ENCODE data around the gene RBMS3.

The RBMS3 gene

DNA sequence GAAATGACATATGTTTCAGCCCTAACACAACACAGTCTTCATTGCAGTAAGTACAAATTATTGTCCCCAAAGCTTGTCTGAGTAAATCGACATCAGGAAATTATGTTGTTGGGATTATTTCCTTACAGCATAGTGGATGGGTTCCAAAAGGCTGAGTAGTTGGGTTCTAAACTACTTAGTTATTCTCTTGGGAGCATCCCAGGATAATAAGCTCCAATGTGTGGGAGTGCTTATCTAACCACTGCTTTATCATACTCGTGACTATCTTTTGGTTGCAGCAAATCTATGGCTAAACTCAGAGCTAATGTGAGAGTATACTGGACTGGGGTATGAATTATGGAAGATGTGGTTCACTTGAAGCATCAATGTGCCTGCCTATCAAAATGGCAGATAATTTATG is 128.5 kb downstream of the RBMS3 start:
- Histone ChIP-seq H3K4me1 (ENCODE audit: control insufficient read depth, insufficient read depth, low read length) (no peaks in the 10 kb centered on the region), H3K36me3 (ENCODE audit: control insufficient read depth, insufficient read depth, low read length) (no peaks in the 10 kb centered on the region), H3K27me3 (ENCODE audit: control insufficient read depth, insufficient read depth, low read length) (no peaks in the 10 kb centered on the region), H3K9me3 (ENCODE audit: control insufficient read depth, low read length) (no peaks in the 10 kb centered on the region), H3K4me3 (ENCODE audit: low read length) (no peak overlapping the region), H3K9ac (ENCODE audit: low read length) (no peak overlapping the region)

GRCh38 chr3:29410220-29410619 is 129.3 kb downstream of the RBMS3 start:
- no peaks in the 10 kb centered on the region for H3K27me3 ChIP-seq (ENCODE audit: control insufficient read depth, insufficient read depth, low read length)
- H3K4me1 ChIP-seq (ENCODE audit: control insufficient read depth, insufficient read depth, low read length), result no peaks in the 10 kb centered on the region
- no peak overlapping the region for H3K4me3 ChIP-seq (ENCODE audit: low read length)
- H3K9ac ChIP-seq (ENCODE audit: low read length), result no peak overlapping the region
- H3K36me3 ChIP-seq (ENCODE audit: control insufficient read depth, insufficient read depth, low read length), result no peaks in the 10 kb centered on the region
- H3K9me3 ChIP-seq (ENCODE audit: control insufficient read depth, low read length), result no peaks in the 10 kb centered on the region

- no peaks in the 10 kb centered on the region for H3K4me1 ChIP-seq (ENCODE audit: control insufficient read depth, insufficient read depth, low read length)
- no peaks in the 10 kb centered on the region for H3K9me3 ChIP-seq (ENCODE audit: control insufficient read depth, low read length)
- no peak overlapping the region for H3K9ac ChIP-seq (ENCODE audit: low read length)
Observed at GRCh38 chr3:29410660-29411405, 130.0 kb downstream of the RBMS3 start.

DNA sequence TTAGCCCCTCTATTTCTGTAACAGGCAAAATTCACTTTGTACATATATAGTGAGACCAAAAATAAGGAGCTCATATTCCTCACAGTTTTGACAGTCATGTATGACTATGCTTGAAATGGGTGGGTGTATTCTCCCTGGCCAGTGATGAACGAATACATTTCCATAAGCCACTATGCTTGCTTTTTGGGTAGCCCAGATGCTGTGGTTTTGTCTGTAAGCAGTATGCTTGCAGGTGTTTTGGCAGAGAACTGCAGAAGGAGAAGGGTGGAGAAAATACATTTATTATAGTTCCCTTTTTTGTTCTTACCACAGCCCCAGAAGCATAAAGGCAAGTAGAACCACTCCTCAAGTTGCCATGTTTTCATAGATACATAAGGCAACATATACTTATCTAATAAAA is 131.2 kb downstream of the RBMS3 start:
- Histone ChIP-seq H3K9me3 (ENCODE audit: control insufficient read depth, low read length) (no peaks in the 10 kb centered on the region), H3K4me1 (ENCODE audit: control insufficient read depth, insufficient read depth, low read length) (no peaks in the 10 kb centered on the region), H3K27me3 (ENCODE audit: control insufficient read depth, insufficient read depth, low read length) (no peaks in the 10 kb centered on the region), H3K4me3 (ENCODE audit: low read length) (no peak overlapping the region), H3K36me3 (ENCODE audit: control insufficient read depth, insufficient read depth, low read length) (no peaks in the 10 kb centered on the region), H3K9ac (ENCODE audit: low read length) (no peak overlapping the region)

More at GRCh38 chr3:29410660-29411405, 130.0 kb downstream of the RBMS3 start:
- Histone ChIP-seq H3K36me3 (ENCODE audit: control insufficient read depth, insufficient read depth, low read length) (no peaks in the 10 kb centered on the region), H3K4me3 (ENCODE audit: low read length) (no peak overlapping the region), H3K27me3 (ENCODE audit: control insufficient read depth, insufficient read depth, low read length) (no peaks in the 10 kb centered on the region)

DNA sequence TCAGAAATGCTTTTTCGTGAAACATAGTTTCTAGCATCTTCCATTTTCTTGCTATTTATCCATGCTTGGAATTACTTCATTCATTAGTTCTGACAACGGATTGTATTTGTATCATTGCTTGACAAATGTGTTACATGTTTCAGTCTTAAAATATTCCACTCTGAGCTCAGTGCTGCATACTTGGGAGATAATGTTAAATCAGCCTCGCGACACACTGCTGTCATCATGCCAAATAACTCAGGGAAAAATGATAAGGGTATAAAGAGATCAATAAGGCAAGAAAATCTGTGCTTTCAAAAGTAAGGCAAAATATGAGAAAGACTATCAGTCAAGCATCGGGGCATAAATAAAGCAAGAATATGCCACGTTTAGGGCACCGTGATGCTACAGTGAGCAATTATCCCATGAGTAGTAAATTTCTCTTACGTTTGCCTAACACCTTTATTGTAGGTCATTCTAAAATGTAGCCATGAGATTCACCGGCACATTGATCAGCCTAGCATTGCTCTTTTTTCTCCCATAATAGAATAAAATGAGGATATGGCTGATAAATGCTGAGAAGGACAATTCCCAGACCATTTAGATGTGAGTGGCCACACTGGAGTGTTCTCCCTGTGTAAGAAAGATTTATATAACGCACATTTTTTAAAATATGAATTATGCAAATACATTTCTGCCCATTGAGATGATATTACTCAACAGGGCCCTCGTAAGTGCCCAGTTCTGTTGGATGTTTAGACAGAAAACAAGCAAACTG is 133.8 kb downstream of the RBMS3 start:
- Histone ChIP-seq H3K9ac (ENCODE audit: low read length) (no peak overlapping the region), H3K27me3 (ENCODE audit: control insufficient read depth, insufficient read depth, low read length) (no peaks in the 10 kb centered on the region), H3K36me3 (ENCODE audit: control insufficient read depth, insufficient read depth, low read length) (no peaks in the 10 kb centered on the region), H3K9me3 (ENCODE audit: control insufficient read depth, low read length) (no peaks in the 10 kb centered on the region), H3K4me3 (ENCODE audit: low read length) (no peak overlapping the region), H3K4me1 (ENCODE audit: control insufficient read depth, insufficient read depth, low read length) (no peaks in the 10 kb centered on the region)

GRCh38 chr3:29415482-29416223 is 134.8 kb downstream of the RBMS3 start:
- no peaks in the 10 kb centered on the region for H3K4me1 ChIP-seq (ENCODE audit: control insufficient read depth, insufficient read depth, low read length)
- H3K4me3 ChIP-seq (ENCODE audit: low read length), result no peak overlapping the region
- no peaks in the 10 kb centered on the region for H3K27me3 ChIP-seq (ENCODE audit: control insufficient read depth, insufficient read depth, low read length)
- no peaks in the 10 kb centered on the region for H3K9me3 ChIP-seq (ENCODE audit: control insufficient read depth, low read length)
- H3K9ac ChIP-seq (ENCODE audit: low read length), result no peak overlapping the region
- H3K36me3 ChIP-seq (ENCODE audit: control insufficient read depth, insufficient read depth, low read length), result no peaks in the 10 kb centered on the region

- Histone ChIP-seq H3K4me3 (ENCODE audit: low read length) (no peak overlapping the region), H3K36me3 (ENCODE audit: control insufficient read depth, insufficient read depth, low read length) (no peaks in the 10 kb centered on the region), H3K4me1 (ENCODE audit: control insufficient read depth, insufficient read depth, low read length) (no peaks in the 10 kb centered on the region), H3K27me3 (ENCODE audit: control insufficient read depth, insufficient read depth, low read length) (no peaks in the 10 kb centered on the region), H3K9me3 (ENCODE audit: control insufficient read depth, low read length) (no peaks in the 10 kb centered on the region), H3K9ac (ENCODE audit: low read length) (no peak overlapping the region)
Observed at GRCh38 chr3:29416514-29416913, 135.6 kb downstream of the RBMS3 start.

GRCh38 chr3:29420106-29420505 is 139.2 kb downstream of the RBMS3 start:
- no peaks in the 10 kb centered on the region for H3K4me1 ChIP-seq (ENCODE audit: control insufficient read depth, insufficient read depth, low read length)
- no peak overlapping the region for H3K9ac ChIP-seq (ENCODE audit: low read length)
- H3K4me3 ChIP-seq (ENCODE audit: low read length), result no peak overlapping the region
- H3K36me3 ChIP-seq (ENCODE audit: control insufficient read depth, insufficient read depth, low read length), result no peaks in the 10 kb centered on the region
- H3K27me3 ChIP-seq (ENCODE audit: control insufficient read depth, insufficient read depth, low read length), result no peaks in the 10 kb centered on the region
- no peaks in the 10 kb centered on the region for H3K9me3 ChIP-seq (ENCODE audit: control insufficient read depth, low read length)

DNA sequence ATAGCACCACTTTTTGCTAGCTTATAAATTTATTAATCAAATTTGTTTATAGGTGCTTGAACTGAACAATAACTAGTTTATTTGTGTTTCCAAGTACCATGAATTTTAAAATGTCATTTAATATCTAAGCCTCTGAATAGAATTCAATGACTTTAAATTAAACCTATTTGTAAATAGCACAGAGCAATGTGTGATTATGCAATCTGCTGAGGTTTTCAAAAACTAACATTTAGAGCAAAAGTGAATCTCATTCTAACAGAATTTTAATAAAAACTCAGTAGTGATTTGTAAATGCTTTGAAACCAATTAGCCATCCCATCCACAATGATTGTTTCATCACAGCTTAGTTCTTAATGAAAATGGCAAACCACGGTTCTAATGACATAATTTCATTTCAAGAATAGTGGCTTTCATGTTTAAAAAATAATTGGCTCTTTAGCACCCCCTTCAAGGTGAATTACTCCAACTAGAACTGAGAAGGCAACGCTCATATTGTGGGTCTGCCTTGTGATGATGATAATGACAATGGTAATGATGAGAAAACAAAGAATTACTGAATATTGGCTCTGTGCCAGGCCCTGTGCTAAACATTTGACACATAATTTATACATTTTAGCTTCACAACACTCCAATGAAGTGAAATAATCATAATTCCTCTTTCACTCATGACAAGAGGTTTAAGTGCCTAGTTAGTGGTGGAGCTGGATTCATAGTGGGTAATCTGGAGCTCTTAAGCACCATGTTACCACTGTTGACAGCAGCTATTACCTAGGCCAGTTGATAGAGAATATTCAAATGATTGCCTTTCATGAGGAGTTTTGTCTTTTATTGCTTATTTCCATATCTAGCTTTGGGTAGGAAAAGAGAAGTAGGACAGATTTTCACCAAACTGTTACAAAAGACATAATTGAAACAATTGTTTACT is 145.7 kb downstream of the RBMS3 start:
- H3K4me3 ChIP-seq (ENCODE audit: low read length), result no peak overlapping the region
- no peaks in the 10 kb centered on the region for H3K27me3 ChIP-seq (ENCODE audit: control insufficient read depth, insufficient read depth, low read length)
- no peaks in the 10 kb centered on the region for H3K4me1 ChIP-seq (ENCODE audit: control insufficient read depth, insufficient read depth, low read length)
- H3K9ac ChIP-seq (ENCODE audit: low read length), result no peak overlapping the region
- H3K36me3 ChIP-seq (ENCODE audit: control insufficient read depth, insufficient read depth, low read length), result no peaks in the 10 kb centered on the region
- H3K9me3 ChIP-seq (ENCODE audit: control insufficient read depth, low read length), result no peaks in the 10 kb centered on the region

- Histone ChIP-seq H3K4me1 (ENCODE audit: control insufficient read depth, insufficient read depth, low read length) (no peaks in the 10 kb centered on the region), H3K27me3 (ENCODE audit: control insufficient read depth, insufficient read depth, low read length) (no peaks in the 10 kb centered on the region), H3K9ac (ENCODE audit: low read length) (no peak overlapping the region), H3K9me3 (ENCODE audit: control insufficient read depth, low read length) (no peaks in the 10 kb centered on the region), H3K36me3 (ENCODE audit: control insufficient read depth, insufficient read depth, low read length) (no peaks in the 10 kb centered on the region), H3K4me3 (ENCODE audit: low read length) (no peak overlapping the region)
Observed at GRCh38 chr3:29427266-29428103, 146.6 kb downstream of the RBMS3 start.

Data from mucosa of stomach (tissue), 1 donor.